ENCODE results near the gene CD96. TPM values are rescaled to one million over a fixed set of nuclear protein-coding genes. Genes with fewer than 3 reads are reported as not detected.
"Not testable (repeated sequence)": the region's sequence is repeated elsewhere in the genome, so short reads cannot be mapped to it uniquely, and the experiment has no call there.

CD96 gene
- polyA plus RNA-seq, 2 donors = 0.88 to 0.94 TPM

GRCh38 chr3:111627092-111627491, 85.1 kb downstream of the CD96 start:
- Histone ChIP-seq H3K9me3 (ENCODE audit: control insufficient read depth in 2 of 2, insufficient read depth in 1 of 2, low read depth in 1 of 2, low read length in 1 of 2) (no peaks in the 10 kb centered on the region), H3K36me3 (ENCODE audit: control insufficient read depth in 2 of 2, insufficient read depth in 2 of 2, low read length in 1 of 2) (no peaks in the 10 kb centered on the region), H3K27me3 (ENCODE audit: control insufficient read depth in 1 of 2, insufficient read depth in 2 of 2, low read length in 2 of 2) (no peaks in the 10 kb centered on the region), H3K4me1 (ENCODE audit: control insufficient read depth in 2 of 2, insufficient read depth in 2 of 2, low read length in 1 of 2) (no peaks in the 10 kb centered on the region), H3K4me3 (ENCODE audit: low read depth in 1 of 2, low read length in 2 of 2) (no peak overlapping the region), H3K27ac (ENCODE audit: low read depth in 2 of 2, low read length in 1 of 2) (no peak overlapping the region)
- 55 to 74% methylated on average over 2 of the region's 2 CpGs for WGBS, 2 donors

GRCh38 chr3:111629018-111629417, 87.0 kb downstream of the CD96 start:
- not testable (repeated sequence) for H3K9me3 ChIP-seq (ENCODE audit: control insufficient read depth in 2 of 2, insufficient read depth in 1 of 2, low read depth in 1 of 2, low read length in 1 of 2); H3K27ac ChIP-seq (ENCODE audit: low read depth in 2 of 2, low read length in 1 of 2); H3K27me3 ChIP-seq (ENCODE audit: control insufficient read depth in 1 of 2, insufficient read depth in 2 of 2, low read length in 2 of 2); H3K4me3 ChIP-seq (ENCODE audit: low read depth in 1 of 2, low read length in 2 of 2); H3K4me1 ChIP-seq (ENCODE audit: control insufficient read depth in 2 of 2, insufficient read depth in 2 of 2, low read length in 1 of 2); H3K36me3 ChIP-seq (ENCODE audit: control insufficient read depth in 2 of 2, insufficient read depth in 2 of 2, low read length in 1 of 2)
- 94 to 97% methylated on average over 1 of the region's 1 CpG for WGBS, 2 donors

GRCh38 chr3:111630638-111631037, 88.6 kb downstream of the CD96 start:
- H3K27ac ChIP-seq (ENCODE audit: low read depth in 2 of 2, low read length in 1 of 2); H3K4me3 ChIP-seq (ENCODE audit: low read depth in 1 of 2, low read length in 2 of 2); H3K9me3 ChIP-seq (ENCODE audit: control insufficient read depth in 2 of 2, insufficient read depth in 1 of 2, low read depth in 1 of 2, low read length in 1 of 2); H3K4me1 ChIP-seq (ENCODE audit: control insufficient read depth in 2 of 2, insufficient read depth in 2 of 2, low read length in 1 of 2); H3K27me3 ChIP-seq (ENCODE audit: control insufficient read depth in 1 of 2, insufficient read depth in 2 of 2, low read length in 2 of 2); H3K36me3 ChIP-seq (ENCODE audit: control insufficient read depth in 2 of 2, insufficient read depth in 2 of 2, low read length in 1 of 2): not testable (repeated sequence)

- H3K9me3 ChIP-seq (ENCODE audit: control insufficient read depth in 2 of 2, insufficient read depth in 1 of 2, low read depth in 1 of 2, low read length in 1 of 2) = no peaks in the 10 kb centered on the region
- H3K4me1 ChIP-seq (ENCODE audit: control insufficient read depth in 2 of 2, insufficient read depth in 2 of 2, low read length in 1 of 2) = no peaks in the 10 kb centered on the region
- H3K36me3 ChIP-seq (ENCODE audit: control insufficient read depth in 2 of 2, insufficient read depth in 2 of 2, low read length in 1 of 2) = no peaks in the 10 kb centered on the region
- no peaks in the 10 kb centered on the region for H3K27me3 ChIP-seq (ENCODE audit: control insufficient read depth in 1 of 2, insufficient read depth in 2 of 2, low read length in 2 of 2)
- H3K4me3 ChIP-seq (ENCODE audit: low read depth in 1 of 2, low read length in 2 of 2) = no peak overlapping the region
- 76 to 82% methylated on average over 2 of the region's 2 CpGs for WGBS, 2 donors
- no peak overlapping the region for H3K27ac ChIP-seq (ENCODE audit: low read depth in 2 of 2, low read length in 1 of 2)
Observed at GRCh38 chr3:111635403-111635802, 93.4 kb downstream of the CD96 start.

- Histone ChIP-seq H3K9me3 (ENCODE audit: control insufficient read depth in 2 of 2, insufficient read depth in 1 of 2, low read depth in 1 of 2, low read length in 1 of 2) (no peaks in the 10 kb centered on the region), H3K27me3 (ENCODE audit: control insufficient read depth in 1 of 2, insufficient read depth in 2 of 2, low read length in 2 of 2) (no peaks in the 10 kb centered on the region), H3K27ac (ENCODE audit: low read depth in 2 of 2, low read length in 1 of 2) (no peak overlapping the region), H3K36me3 (ENCODE audit: control insufficient read depth in 2 of 2, insufficient read depth in 2 of 2, low read length in 1 of 2) (no peaks in the 10 kb centered on the region), H3K4me1 (ENCODE audit: control insufficient read depth in 2 of 2, insufficient read depth in 2 of 2, low read length in 1 of 2) (no peaks in the 10 kb centered on the region), H3K4me3 (ENCODE audit: low read depth in 1 of 2, low read length in 2 of 2) (no peak overlapping the region)
- 45 to 62% methylated on average over 4 of the region's 4 CpGs for WGBS, 2 donors
Observed at GRCh38 chr3:111636366-111636885, 94.4 kb downstream of the CD96 start.

- H3K36me3 ChIP-seq (ENCODE audit: control insufficient read depth in 2 of 2, insufficient read depth in 2 of 2, low read length in 1 of 2) = no peaks in the 10 kb centered on the region
- 61 to 69% methylated on average over 4 of the region's 4 CpGs for WGBS, 2 donors
- H3K4me1 ChIP-seq (ENCODE audit: control insufficient read depth in 2 of 2, insufficient read depth in 2 of 2, low read length in 1 of 2) = no peaks in the 10 kb centered on the region
- no peaks in the 10 kb centered on the region for H3K9me3 ChIP-seq (ENCODE audit: control insufficient read depth in 2 of 2, insufficient read depth in 1 of 2, low read depth in 1 of 2, low read length in 1 of 2)
- H3K4me3 ChIP-seq (ENCODE audit: low read depth in 1 of 2, low read length in 2 of 2) = no peak overlapping the region
- H3K27ac ChIP-seq (ENCODE audit: low read depth in 2 of 2, low read length in 1 of 2) = no peak overlapping the region
- H3K27me3 ChIP-seq (ENCODE audit: control insufficient read depth in 1 of 2, insufficient read depth in 2 of 2, low read length in 2 of 2) = no peaks in the 10 kb centered on the region
Observed at GRCh38 chr3:111639316-111639715, 97.3 kb downstream of the CD96 start.

- Histone ChIP-seq H3K36me3 (ENCODE audit: control insufficient read depth in 2 of 2, insufficient read depth in 2 of 2, low read length in 1 of 2) (no peaks in the 10 kb centered on the region), H3K4me1 (ENCODE audit: control insufficient read depth in 2 of 2, insufficient read depth in 2 of 2, low read length in 1 of 2) (no peaks in the 10 kb centered on the region)
- 68 to 70% methylated on average over 3 of the region's 3 CpGs for WGBS, 2 donors
Observed at GRCh38 chr3:111648991-111649579, 107.1 kb downstream of the CD96 start.

GRCh38 chr3:111650378-111651275, 108.6 kb downstream of the CD96 start:
- Histone ChIP-seq H3K27me3 (ENCODE audit: control insufficient read depth in 1 of 2, insufficient read depth in 2 of 2, low read length in 2 of 2) (no peaks in the 10 kb centered on the region), H3K27ac (ENCODE audit: low read depth in 2 of 2, low read length in 1 of 2) (no peak overlapping the region), H3K9me3 (ENCODE audit: control insufficient read depth in 2 of 2, insufficient read depth in 1 of 2, low read depth in 1 of 2, low read length in 1 of 2) (no peaks in the 10 kb centered on the region), H3K4me3 (ENCODE audit: low read depth in 1 of 2, low read length in 2 of 2) (no peak overlapping the region), H3K36me3 (ENCODE audit: control insufficient read depth in 2 of 2, insufficient read depth in 2 of 2, low read length in 1 of 2) (no peaks in the 10 kb centered on the region), H3K4me1 (ENCODE audit: control insufficient read depth in 2 of 2, insufficient read depth in 2 of 2, low read length in 1 of 2) (no peaks in the 10 kb centered on the region)
- WGBS, 2 donors = 37 to 49% methylated on average over 4 of the region's 4 CpGs

More at GRCh38 chr3:111648991-111649579, 107.1 kb downstream of the CD96 start:
- Histone ChIP-seq H3K27me3 (ENCODE audit: control insufficient read depth in 1 of 2, insufficient read depth in 2 of 2, low read length in 2 of 2) (no peaks in the 10 kb centered on the region), H3K9me3 (ENCODE audit: control insufficient read depth in 2 of 2, insufficient read depth in 1 of 2, low read depth in 1 of 2, low read length in 1 of 2) (no peaks in the 10 kb centered on the region), H3K27ac (ENCODE audit: low read depth in 2 of 2, low read length in 1 of 2) (no peak overlapping the region), H3K4me3 (ENCODE audit: low read depth in 1 of 2, low read length in 2 of 2) (no peak overlapping the region)

GRCh38 chr3:111652492-111653180, 110.6 kb downstream of the CD96 start:
- Histone ChIP-seq H3K27me3 (ENCODE audit: control insufficient read depth in 1 of 2, insufficient read depth in 2 of 2, low read length in 2 of 2) (no peaks in the 10 kb centered on the region), H3K4me3 (ENCODE audit: low read depth in 1 of 2, low read length in 2 of 2) (no peak overlapping the region), H3K27ac (ENCODE audit: low read depth in 2 of 2, low read length in 1 of 2) (no peak overlapping the region), H3K9me3 (ENCODE audit: control insufficient read depth in 2 of 2, insufficient read depth in 1 of 2, low read depth in 1 of 2, low read length in 1 of 2) (no peaks in the 10 kb centered on the region), H3K4me1 (ENCODE audit: control insufficient read depth in 2 of 2, insufficient read depth in 2 of 2, low read length in 1 of 2) (no peaks in the 10 kb centered on the region), H3K36me3 (ENCODE audit: control insufficient read depth in 2 of 2, insufficient read depth in 2 of 2, low read length in 1 of 2) (no peaks in the 10 kb centered on the region)
- WGBS, 2 donors = 78 to 84% methylated on average over 6 of the region's 6 CpGs

Measured in esophagus (tissue), 2 donors.